ENCODE data around the gene ZNF688. TPM values are rescaled to one million over a fixed set of nuclear protein-coding genes. Genes with fewer than 3 reads are reported as not detected.

Gene ZNF688
- total and polyA plus RNA-seq, 9 of the 15 experiments (the other 6 are each of a cell fraction or from before 2014, with no cell fraction given) = 0.48 to 12.9 (median 4.5) TPM

- TF ChIP-seq, protein P1, sequence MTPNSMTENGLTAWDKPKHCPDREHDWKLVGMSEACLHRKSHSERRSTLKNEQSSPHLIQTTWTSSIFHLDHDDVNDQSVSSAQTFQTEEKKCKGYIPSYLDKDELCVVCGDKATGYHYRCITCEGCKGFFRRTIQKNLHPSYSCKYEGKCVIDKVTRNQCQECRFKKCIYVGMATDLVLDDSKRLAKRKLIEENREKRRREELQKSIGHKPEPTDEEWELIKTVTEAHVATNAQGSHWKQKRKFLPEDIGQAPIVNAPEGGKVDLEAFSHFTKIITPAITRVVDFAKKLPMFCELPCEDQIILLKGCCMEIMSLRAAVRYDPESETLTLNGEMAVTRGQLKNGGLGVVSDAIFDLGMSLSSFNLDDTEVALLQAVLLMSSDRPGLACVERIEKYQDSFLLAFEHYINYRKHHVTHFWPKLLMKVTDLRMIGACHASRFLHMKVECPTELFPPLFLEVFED (CRISPR knock-in tag; conservative IDR thresholded peaks at IDR 0.05) = 0 out of 2 replicates have a peak, but pooled peaks have one; percentile 10
Measured at GRCh38 chr16:30570636-30571444, 674 bp downstream of the ZNF688 start (continued).

- 87% methylated on average over 27 of the region's 44 CpGs for WGBS (ENCODE audit: insufficient coverage, low coverage, missing lambda C conversion rate)
- ChIA-PET CTCF (ENCODE audit: low intra/inter-chr PET ratio) (no interaction called here), POLR2A (interaction anchor here (1.0 to 2.8 kb wide), 2 partner anchors 12 to 15 kb away, joined by 3 to 28 read pairs; partner anchors contain the start of genes ZNF764 and ZNF785)
- no peak overlapping the region for H3K4me2 ChIP-seq (ENCODE audit: insufficient read depth, low read length)
- TSS peak; percentile 54 for BruUV-seq (replicated peaks)
- no peaks in the 10 kb centered on the region for H3K36me3 ChIP-seq (ENCODE audit: control insufficient read depth, insufficient read depth, low read length)
- H3K27ac ChIP-seq (ENCODE audit: extremely low read depth, low read depth, low read length) = no peak overlapping the region
- H3K4me3 ChIP-seq = no peak overlapping the region
- H4K20me1 ChIP-seq (replicated peaks; ENCODE audit: control insufficient read depth, insufficient read depth, low read length) = no peaks in the 10 kb centered on the region
- no peaks in the 10 kb centered on the region for H3K9me3 ChIP-seq (replicated peaks; ENCODE audit: control insufficient read depth, insufficient read depth, low read depth, low read length)
- in situ Hi-C loops (cut with MboI) (no loop called here), intact Hi-C loops (cut with micrococcal nuclease) (no loop called here)
- FAIRE-seq (no peak), ATAC-seq (no peak), DNase-seq (ENCODE audit: extremely low read depth in 1 of 4, low spot score in 3 of 4) (no peak)
- no peaks in the 10 kb centered on the region for H3K9me1 ChIP-seq (ENCODE audit: control insufficient read depth, insufficient read depth, low read length)
- peaks cover 29% of the 10 kb centered on the region for H3K79me2 ChIP-seq (ENCODE audit: control insufficient read depth, insufficient read depth, low read length)
- H3K4me1 ChIP-seq (replicated peaks in 1 of 2; ENCODE audit: control insufficient read depth in 2 of 2, insufficient read depth in 2 of 2, low read length in 2 of 2) = peaks cover 17 to 30% of the 10 kb centered on the region in 2 experiments
- peak overlapping the region in 1 of 2 experiments; percentile 15; a peak in 1 of 4 replicates for H3K9ac ChIP-seq (ENCODE audit: insufficient read depth in 1 of 2, low read depth in 2 of 2, low read length in 2 of 2)
- H3K27me3 ChIP-seq (ENCODE audit: control insufficient read depth in 2 of 2, insufficient read depth in 2 of 2, low read length in 2 of 2) = no peaks in the 10 kb centered on the region
- H2AFZ ChIP-seq (ENCODE audit: low read depth, low read length) = no peak overlapping the region
- TF ChIP-seq ETV1 (tag; conservative IDR thresholded peaks at IDR 0.05; ENCODE audit: low read depth) (no peak), POLR3G (IDR thresholded peaks at IDR 0.05; ENCODE audit: extremely low read depth, insufficient read length, insufficient replicate concordance) (no peak), MECOM (CRISPR knock-in tag; IDR thresholded peaks at IDR 0.05) (no peak), POLR2G (IDR thresholded peaks at IDR 0.05; ENCODE audit: low read depth, low read length) (peak; percentile 57), FUS (optimal IDR thresholded peaks at IDR 0.05; ENCODE audit: low read depth, low read length) (no peak), GABPB1 (CRISPR knock-in tag; IDR thresholded peaks at IDR 0.05) (no peak)
- TF ChIP-seq, protein P2, sequence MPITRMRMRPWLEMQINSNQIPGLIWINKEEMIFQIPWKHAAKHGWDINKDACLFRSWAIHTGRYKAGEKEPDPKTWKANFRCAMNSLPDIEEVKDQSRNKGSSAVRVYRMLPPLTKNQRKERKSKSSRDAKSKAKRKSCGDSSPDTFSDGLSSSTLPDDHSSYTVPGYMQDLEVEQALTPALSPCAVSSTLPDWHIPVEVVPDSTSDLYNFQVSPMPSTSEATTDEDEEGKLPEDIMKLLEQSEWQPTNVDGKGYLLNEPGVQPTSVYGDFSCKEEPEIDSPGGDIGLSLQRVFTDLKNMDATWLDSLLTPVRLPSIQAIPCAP (CRISPR knock-in tag; IDR thresholded peaks at IDR 0.05; ENCODE audit: borderline replicate concordance) = no peak
- TF ChIP-seq, protein P3, sequence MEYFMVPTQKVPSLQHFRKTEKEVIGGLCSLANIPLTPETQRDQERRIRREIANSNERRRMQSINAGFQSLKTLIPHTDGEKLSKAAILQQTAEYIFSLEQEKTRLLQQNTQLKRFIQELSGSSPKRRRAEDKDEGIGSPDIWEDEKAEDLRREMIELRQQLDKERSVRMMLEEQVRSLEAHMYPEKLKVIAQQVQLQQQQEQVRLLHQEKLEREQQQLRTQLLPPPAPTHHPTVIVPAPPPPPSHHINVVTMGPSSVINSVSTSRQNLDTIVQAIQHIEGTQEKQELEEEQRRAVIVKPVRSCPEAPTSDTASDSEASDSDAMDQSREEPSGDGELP (CRISPR knock-in tag; IDR thresholded peaks at IDR 0.05; ENCODE audit: borderline replicate concordance) = 0 out of 2 replicates have a peak, but pooled peaks have one; percentile 9
Measured at GRCh38 chr16:30569746-30570635, 1.5 kb downstream of the ZNF688 start.
